Progenitor cell of endocrine pancreas (in vitro differentiated cells): Measurements from ENCODE around the gene CTSD. TPM values are rescaled to one million over a fixed set of nuclear protein-coding genes. Genes with fewer than 3 reads are reported as not detected.
A peak's percentile ranks its signal among the peaks of the same experiment; 100 is the strongest.

ENCODE experiments used
- DNase-seq: peaks from one replicate; pipeline ENCODE4 v3.0.0; 2021; ENCODE audit warnings: low spot score; ENCODE audit not compliant: unreplicated experiment
- H3K27ac Mint-ChIP-seq: 2 replicates; pipeline ENCODE4 v1.8.0; 2021; ENCODE audit warnings: mild to moderate bottlenecking, moderate library complexity, mixed read lengths
- H3K27me3 Mint-ChIP-seq: 2 replicates; pipeline ENCODE4 v1.8.0; 2021; ENCODE audit warnings: mixed read lengths
- H3K36me3 Mint-ChIP-seq: 2 replicates; pipeline ENCODE4 v1.8.0; 2022; ENCODE audit warnings: mixed read lengths; ENCODE audit not compliant: insufficient read depth
- H3K4me1 Mint-ChIP-seq: 2 replicates; pipeline ENCODE4 v1.8.0; 2021; ENCODE audit warnings: low read depth, mixed read lengths
- H3K4me3 Mint-ChIP-seq: 2 replicates; pipeline ENCODE4 v1.8.0; 2021; ENCODE audit warnings: low read depth, mild to moderate bottlenecking, moderate library complexity, mixed read lengths
- H3K9me3 Mint-ChIP-seq: 2 replicates; pipeline ENCODE4 v1.8.0; 2021; ENCODE audit warnings: low read depth, mixed read lengths
- CTCF ChIP-seq: fragments of 200-600 bp; sonication (generic); IDR thresholded peaks from one replicate; pipeline ENCODE4 v1.5.0; 2021; ENCODE audit warnings: antibody characterized with exemption, mild to moderate bottlenecking; ENCODE audit not compliant: unreplicated experiment
- total RNA-seq: library from RNA; stranded (reverse); gene quantifications from 2 replicates; pipeline ENCODE4 v1.2.1, GENCODE V29; 2021

Gene CTSD
- total RNA-seq, 1 donor from 2014 or later = 158 TPM

GRCh38 chr11:1761857-1762536 is 1.7 kb downstream of the CTSD start:
- Mint-ChIP-seq H3K36me3 (no peaks in the 10 kb centered on the region), H3K4me3 (peak overlapping the region; percentile 68), H3K27ac (no peak overlapping the region), H3K27me3 (no peaks in the 10 kb centered on the region), H3K9me3 (no peaks in the 10 kb centered on the region), H3K4me1 (peaks cover 3% of the 10 kb centered on the region)
- no peak for DNase-seq
- TF ChIP-seq CTCF = no peak

- Mint-ChIP-seq H3K36me3 (no peaks in the 10 kb centered on the region), H3K4me1 (peaks cover 3% of the 10 kb centered on the region), H3K4me3 (no peak overlapping the region), H3K9me3 (no peaks in the 10 kb centered on the region), H3K27me3 (no peaks in the 10 kb centered on the region), H3K27ac (no peak overlapping the region)
- DNase-seq = no peak
- TF ChIP-seq CTCF = no peak
These were observed 2.4 kb downstream of the CTSD start for GRCh38 chr11:1761110-1761856.

- no peak for DNase-seq
- no peak overlapping the region for H3K4me3 Mint-ChIP-seq
- no peaks in the 10 kb centered on the region for H3K9me3 Mint-ChIP-seq
- no peak overlapping the region for H3K27ac Mint-ChIP-seq
- TF ChIP-seq CTCF = no peak
- H3K27me3 Mint-ChIP-seq = no peaks in the 10 kb centered on the region
- H3K4me1 Mint-ChIP-seq = peaks cover 3% of the 10 kb centered on the region
- H3K36me3 Mint-ChIP-seq = no peaks in the 10 kb centered on the region
These were observed 3.2 kb downstream of the CTSD start for GRCh38 chr11:1760351-1761109.

GRCh38 chr11:1759851-1760220 is 3.9 kb downstream of the CTSD start:
- no peaks in the 10 kb centered on the region for H3K9me3 Mint-ChIP-seq
- H3K27me3 Mint-ChIP-seq = no peaks in the 10 kb centered on the region
- peaks cover 3% of the 10 kb centered on the region for H3K4me1 Mint-ChIP-seq
- no peaks in the 10 kb centered on the region for H3K36me3 Mint-ChIP-seq
- H3K4me3 Mint-ChIP-seq = no peak overlapping the region
- no peak overlapping the region for H3K27ac Mint-ChIP-seq
- no peak for TF ChIP-seq CTCF
- DNase-seq = no peak

GRCh38 chr11:1759151-1759850 is 4.4 kb downstream of the CTSD start:
- no peak for DNase-seq
- Mint-ChIP-seq H3K4me1 (peaks cover 2% of the 10 kb centered on the region), H3K27me3 (no peaks in the 10 kb centered on the region), H3K36me3 (no peaks in the 10 kb centered on the region), H3K4me3 (no peak overlapping the region), H3K9me3 (no peaks in the 10 kb centered on the region), H3K27ac (no peak overlapping the region)
- TF ChIP-seq CTCF = no peak
